IPS DF 6.9 (cell line): Measurements from ENCODE around the gene COL19A1.

Source experiments
- DNase-seq: peaks from one replicate; pipeline ENCODE4 v3.0.0-alpha.2; 2013; ENCODE audit warnings: low read depth, low spot score
- H3K27ac ChIP-seq: one replicate; pipeline ENCODE4 v1.5.1; 2013; ENCODE audit warnings: low read length, control low read depth
- H3K27me3 ChIP-seq: 2 replicates; pipeline ENCODE4 v1.6.1; 2013; ENCODE audit warnings: mild to moderate bottlenecking, low read length; ENCODE audit not compliant: control insufficient read depth, insufficient read depth
- H3K36me3 ChIP-seq: 2 replicates; pipeline ENCODE4 v1.6.1; 2013; ENCODE audit warnings: low read length; ENCODE audit not compliant: control insufficient read depth, insufficient read depth
- H3K4me1 ChIP-seq: 2 replicates; pipeline ENCODE4 v1.6.1; 2013; ENCODE audit warnings: low read length; ENCODE audit not compliant: control insufficient read depth, insufficient read depth
- H3K4me3 ChIP-seq: 2 replicates; pipeline ENCODE4 v1.5.1; 2013; ENCODE audit warnings: mild to moderate bottlenecking, low read length
- H3K9me3 ChIP-seq: 2 replicates; pipeline ENCODE4 v1.6.1; 2013; ENCODE audit warnings: low read length, inconsistent platforms; ENCODE audit not compliant: control insufficient read depth, insufficient read depth
- WGBS: extraction: QIAGEN DNeasy Blood & Tissue Kit; methylation state at CpG from one replicate; pipeline ENCODE4 v1.1.7; 2013; ENCODE audit warnings: mixed read lengths, missing lambda C conversion rate; ENCODE audit not compliant: insufficient read length, insufficient coverage; 5-methylcytosine and 5-hydroxymethylcytosine counted together

The COL19A1 gene

DNA sequence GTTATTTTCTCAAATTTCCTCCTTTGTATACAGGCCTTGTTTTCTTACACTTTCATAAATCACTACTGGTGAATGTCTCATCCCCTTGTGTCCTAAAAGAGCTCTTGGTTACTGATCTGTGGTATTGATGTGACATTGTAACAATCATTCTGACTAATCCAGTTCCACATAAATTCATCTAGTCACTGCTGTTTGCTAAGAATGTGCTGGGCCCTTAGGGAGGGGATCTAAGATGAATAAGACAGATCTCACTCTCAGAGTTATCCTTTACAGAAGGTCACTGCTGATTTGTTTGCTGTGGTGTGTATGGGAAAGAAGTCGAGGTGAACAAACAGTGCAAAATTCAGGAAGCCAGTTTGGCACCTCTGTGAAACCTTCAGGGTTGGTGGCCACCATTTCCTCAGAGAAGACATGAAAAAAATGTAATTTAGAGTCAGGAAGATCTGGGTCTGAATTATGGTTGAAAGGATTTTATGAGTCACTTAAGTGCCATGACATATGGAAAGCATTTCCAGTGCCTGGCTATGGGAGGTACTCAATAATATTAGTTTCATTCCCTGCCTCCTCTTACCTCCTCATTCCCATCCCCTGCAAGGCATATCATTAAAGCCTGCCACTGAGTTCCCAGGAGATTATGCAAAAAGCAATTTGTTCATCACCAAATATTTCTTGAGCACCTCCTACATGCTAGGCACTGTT lies 314.7 kb downstream of the COL19A1 start:
- H3K27me3 ChIP-seq: no peaks in the 10 kb centered on the region
- no peak overlapping the region for H3K4me3 ChIP-seq
- no peaks in the 10 kb centered on the region for H3K9me3 ChIP-seq
- no peak for DNase-seq
- H3K27ac ChIP-seq: no peak overlapping the region
- no peaks in the 10 kb centered on the region for H3K36me3 ChIP-seq
- H3K4me1 ChIP-seq: no peaks in the 10 kb centered on the region
- WGBS: no CpG with 5 or more reads among the region's 1 CpG

DNA sequence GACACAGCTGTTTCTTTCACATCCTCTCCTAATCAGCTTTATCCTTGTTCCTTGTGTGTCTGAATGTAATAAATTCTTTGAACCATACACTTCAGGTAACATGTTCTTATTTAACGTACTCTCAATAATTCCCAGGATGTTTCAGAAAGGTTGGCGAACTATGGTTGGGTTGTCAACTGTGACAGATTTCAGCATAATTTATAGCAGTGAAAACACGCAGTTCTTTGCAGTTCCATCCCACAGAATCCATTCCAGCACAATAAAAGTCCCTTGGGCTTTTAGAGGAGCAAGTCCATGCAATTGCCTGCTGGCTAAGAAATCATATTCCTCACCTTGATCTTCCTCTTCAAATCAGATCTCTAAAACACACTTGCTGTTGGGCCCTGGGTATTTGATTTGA lies 317.2 kb downstream of the COL19A1 start:
- Histone ChIP-seq H3K4me3 (no peak overlapping the region), H3K27me3 (no peaks in the 10 kb centered on the region), H3K27ac (no peak overlapping the region), H3K9me3 (no peaks in the 10 kb centered on the region), H3K4me1 (no peaks in the 10 kb centered on the region), H3K36me3 (no peaks in the 10 kb centered on the region)
- DNase-seq: no peak
- no CpG with 5 or more reads among the region's 3 CpGs for WGBS

DNA sequence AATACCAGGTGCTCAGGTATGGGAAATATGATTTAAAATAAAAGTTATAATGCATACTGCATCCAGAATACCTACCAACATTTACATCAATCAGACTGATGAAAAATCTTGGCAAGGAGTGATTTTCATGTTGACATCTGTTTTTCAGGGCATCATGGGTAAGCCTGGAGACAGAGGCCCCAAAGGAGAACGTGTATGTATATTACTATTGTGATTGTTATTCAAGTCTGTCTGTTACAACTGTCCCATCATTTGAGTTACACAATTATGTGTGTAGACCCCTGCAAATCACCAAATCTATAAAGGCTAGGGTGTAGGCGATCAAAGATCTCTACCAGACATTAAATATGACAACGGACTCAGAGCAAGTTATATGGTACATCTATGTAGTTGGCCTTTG lies 318.4 kb downstream of the COL19A1 start:
- H3K27me3 ChIP-seq: no peaks in the 10 kb centered on the region
- no CpG with 5 or more reads among the region's 3 CpGs for WGBS

DNA sequence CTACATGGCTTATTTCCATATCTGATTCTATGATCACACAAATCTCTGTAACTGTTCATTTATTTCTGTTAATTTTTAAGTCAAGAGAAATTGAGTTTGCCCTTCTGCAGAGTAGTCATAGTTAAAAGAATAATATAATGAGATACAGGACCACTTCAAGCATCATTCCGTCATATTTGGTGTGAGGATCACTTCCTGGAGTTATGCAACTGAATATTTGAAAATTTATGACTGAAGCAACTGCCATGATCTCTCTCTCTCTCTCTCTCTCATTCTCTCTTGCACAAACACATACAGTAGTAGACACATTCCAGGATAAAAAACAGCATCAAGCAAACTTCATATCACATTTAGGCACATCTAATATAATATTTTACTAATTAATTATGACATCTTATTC lies 320.1 kb downstream of the COL19A1 start:
- WGBS: no CpG with 5 or more reads among the region's 1 CpG

More for the DNA sequence above, 318.4 kb downstream of the COL19A1 start:
- Histone ChIP-seq H3K9me3 (no peaks in the 10 kb centered on the region), H3K4me3 (no peak overlapping the region), H3K4me1 (no peaks in the 10 kb centered on the region), H3K27ac (no peak overlapping the region), H3K36me3 (no peaks in the 10 kb centered on the region)
- no peak for DNase-seq

DNA sequence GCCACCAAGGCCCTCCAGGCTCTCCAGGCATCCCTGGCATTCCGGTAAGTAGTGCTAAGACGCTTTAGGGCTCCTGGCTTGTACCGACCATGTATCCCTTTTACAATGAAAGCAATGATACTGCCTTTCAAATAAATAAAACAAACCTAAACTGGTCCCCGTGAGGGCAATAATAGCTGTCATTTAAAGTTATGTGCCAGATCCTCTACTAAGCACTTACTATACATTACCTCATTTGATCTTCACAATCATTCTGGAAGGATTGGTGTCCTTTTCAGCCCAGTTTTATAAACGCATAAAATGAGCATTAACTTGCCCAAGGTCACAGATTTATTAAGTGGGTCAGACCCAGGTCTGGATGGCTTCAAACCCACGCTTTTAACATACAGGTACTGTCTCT lies 321.8 kb downstream of the COL19A1 start:
- no peaks in the 10 kb centered on the region for H3K4me1 ChIP-seq
- H3K27me3 ChIP-seq: no peaks in the 10 kb centered on the region
- no peak overlapping the region for H3K27ac ChIP-seq
- H3K9me3 ChIP-seq: no peaks in the 10 kb centered on the region
- no CpG with 5 or more reads among the region's 6 CpGs for WGBS
- no peaks in the 10 kb centered on the region for H3K36me3 ChIP-seq
- H3K4me3 ChIP-seq: no peak overlapping the region
- no peak for DNase-seq

More for the DNA sequence above, 320.1 kb downstream of the COL19A1 start:
- Histone ChIP-seq H3K36me3 (no peaks in the 10 kb centered on the region), H3K4me1 (no peaks in the 10 kb centered on the region), H3K9me3 (no peaks in the 10 kb centered on the region), H3K27ac (no peak overlapping the region), H3K27me3 (no peaks in the 10 kb centered on the region), H3K4me3 (no peak overlapping the region)
- no peak for DNase-seq

DNA sequence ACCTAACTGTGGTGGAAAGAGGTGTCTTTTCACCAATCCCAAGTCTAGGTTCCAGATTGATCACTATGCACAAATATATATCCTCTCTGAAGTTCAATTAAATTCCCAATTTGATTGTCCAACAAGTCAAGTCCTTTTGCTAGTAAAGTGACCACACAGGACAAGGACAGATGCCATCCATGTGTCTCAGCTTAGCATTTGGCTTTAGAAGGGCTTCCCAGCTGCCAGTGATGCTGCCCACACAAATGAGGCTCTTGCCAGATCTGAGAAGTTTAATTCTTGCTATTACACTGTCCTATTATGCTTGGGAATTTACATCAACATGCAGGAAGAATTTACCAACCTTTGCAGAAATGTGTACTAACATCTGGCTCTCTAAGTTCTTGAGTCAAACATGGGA lies 328.1 kb downstream of the COL19A1 start:
- Histone ChIP-seq H3K27ac (no peak overlapping the region), H3K36me3 (no peaks in the 10 kb centered on the region), H3K4me3 (no peak overlapping the region), H3K9me3 (no peaks in the 10 kb centered on the region), H3K27me3 (no peaks in the 10 kb centered on the region), H3K4me1 (no peaks in the 10 kb centered on the region)
- DNase-seq: no peak

DNA sequence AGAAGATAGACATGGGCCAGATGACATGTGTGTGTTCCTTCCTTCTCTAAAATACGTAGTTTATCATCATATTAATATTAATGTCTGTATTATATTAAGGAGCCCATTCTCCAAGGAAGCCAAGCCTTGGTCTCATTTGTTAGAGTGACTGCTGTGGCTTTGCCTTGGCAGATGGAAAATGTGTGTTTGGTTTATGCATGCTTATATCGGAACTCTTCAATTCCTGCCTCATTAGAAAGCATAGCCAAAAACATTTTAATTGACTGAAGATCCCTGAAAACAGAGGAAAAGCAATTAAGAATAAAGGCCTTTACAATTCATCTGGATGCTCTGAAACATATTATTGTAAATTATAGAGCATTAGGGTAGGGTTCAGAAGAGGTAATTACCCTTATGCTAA lies 330.2 kb downstream of the COL19A1 start:
- DNase-seq: no peak
- Histone ChIP-seq H3K36me3 (no peaks in the 10 kb centered on the region), H3K27me3 (no peaks in the 10 kb centered on the region), H3K4me3 (no peak overlapping the region), H3K4me1 (no peaks in the 10 kb centered on the region), H3K9me3 (no peaks in the 10 kb centered on the region), H3K27ac (no peak overlapping the region)
- WGBS: no CpG with 5 or more reads among the region's 2 CpGs

DNA sequence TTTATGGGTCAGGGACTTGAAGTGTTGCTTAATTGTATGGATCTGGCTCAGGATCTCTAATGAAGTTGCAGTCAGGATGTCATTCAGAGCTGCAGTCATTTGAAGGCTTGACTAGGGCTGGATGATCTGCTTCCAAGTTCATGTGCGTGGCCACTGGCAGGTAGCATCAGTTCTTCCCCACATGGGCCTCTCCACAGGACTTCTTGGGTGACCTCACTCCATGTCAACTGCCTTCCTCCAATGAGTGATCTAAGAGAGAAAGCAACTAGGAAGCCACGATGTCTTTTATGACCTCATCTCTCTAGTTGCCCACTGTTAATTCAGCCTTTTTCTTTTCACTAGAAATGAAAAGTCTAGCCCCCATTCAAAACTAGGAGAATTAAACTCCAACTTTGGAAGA lies 332.4 kb downstream of the COL19A1 start:
- no peak for DNase-seq
- no CpG with 5 or more reads among the region's 2 CpGs for WGBS

DNA sequence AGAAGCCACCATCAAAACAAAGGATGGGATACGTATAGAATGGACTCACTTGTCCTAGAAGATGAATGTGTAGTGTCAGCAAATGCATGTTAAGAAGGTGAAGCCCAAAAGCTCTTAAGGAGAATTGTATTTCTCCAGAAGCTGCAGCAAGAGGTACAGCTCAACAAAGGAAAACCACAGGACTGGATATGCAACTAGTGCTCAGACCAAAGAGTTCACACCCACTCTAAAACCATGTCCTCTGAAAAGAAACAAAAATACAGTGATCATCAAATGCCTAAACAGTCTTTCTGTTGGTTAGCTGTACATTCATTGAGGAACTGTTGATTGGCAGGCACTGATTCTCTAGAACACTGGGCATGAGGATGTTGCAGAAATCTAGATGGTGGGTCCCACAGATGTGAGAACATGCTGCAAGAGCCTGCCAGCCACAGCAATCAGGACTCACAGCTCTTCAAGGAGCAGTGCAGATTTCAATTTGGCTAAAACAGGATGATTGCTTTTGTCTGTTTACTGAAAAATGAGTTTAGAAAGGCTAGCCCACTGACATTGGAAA lies 342.0 kb downstream of the COL19A1 start:
- H3K4me1 ChIP-seq: no peaks in the 10 kb centered on the region
- no peak overlapping the region for H3K27ac ChIP-seq
- no CpG with 5 or more reads among the region's 1 CpG for WGBS
- no peaks in the 10 kb centered on the region for H3K36me3 ChIP-seq
- H3K4me3 ChIP-seq: no peak overlapping the region
- DNase-seq: no peak
- no peaks in the 10 kb centered on the region for H3K9me3 ChIP-seq
- H3K27me3 ChIP-seq: no peaks in the 10 kb centered on the region

More for the DNA sequence above, 332.4 kb downstream of the COL19A1 start:
- Histone ChIP-seq H3K4me1 (no peaks in the 10 kb centered on the region), H3K27me3 (no peaks in the 10 kb centered on the region), H3K36me3 (no peaks in the 10 kb centered on the region), H3K4me3 (no peak overlapping the region), H3K9me3 (no peaks in the 10 kb centered on the region), H3K27ac (no peak overlapping the region)

DNA sequence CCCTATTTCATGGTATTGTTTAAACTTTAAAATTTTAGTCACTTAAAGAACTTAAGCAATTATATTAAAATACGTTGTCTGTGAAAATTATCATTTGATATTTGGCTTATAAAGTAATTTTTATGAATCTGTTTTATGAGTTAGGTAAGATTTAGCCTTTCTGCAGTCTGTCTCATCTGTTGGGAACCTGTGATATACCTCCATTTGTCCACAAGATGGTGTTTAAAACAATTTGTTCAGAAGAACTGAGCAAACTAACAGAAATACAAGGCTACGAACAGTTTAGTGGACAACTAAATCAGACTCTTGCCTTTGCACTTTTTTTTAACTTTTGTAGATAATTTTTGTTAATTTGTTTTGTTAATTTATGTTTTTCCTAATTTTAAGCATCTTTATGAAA lies 344.1 kb downstream of the COL19A1 start:
- H3K4me3 ChIP-seq: no peak overlapping the region
- DNase-seq: no peak
- no peaks in the 10 kb centered on the region for H3K4me1 ChIP-seq
- H3K36me3 ChIP-seq: no peaks in the 10 kb centered on the region
- no CpG with 5 or more reads among the region's 2 CpGs for WGBS
- no peak overlapping the region for H3K27ac ChIP-seq
- H3K27me3 ChIP-seq: no peaks in the 10 kb centered on the region
- H3K9me3 ChIP-seq: no peaks in the 10 kb centered on the region

DNA sequence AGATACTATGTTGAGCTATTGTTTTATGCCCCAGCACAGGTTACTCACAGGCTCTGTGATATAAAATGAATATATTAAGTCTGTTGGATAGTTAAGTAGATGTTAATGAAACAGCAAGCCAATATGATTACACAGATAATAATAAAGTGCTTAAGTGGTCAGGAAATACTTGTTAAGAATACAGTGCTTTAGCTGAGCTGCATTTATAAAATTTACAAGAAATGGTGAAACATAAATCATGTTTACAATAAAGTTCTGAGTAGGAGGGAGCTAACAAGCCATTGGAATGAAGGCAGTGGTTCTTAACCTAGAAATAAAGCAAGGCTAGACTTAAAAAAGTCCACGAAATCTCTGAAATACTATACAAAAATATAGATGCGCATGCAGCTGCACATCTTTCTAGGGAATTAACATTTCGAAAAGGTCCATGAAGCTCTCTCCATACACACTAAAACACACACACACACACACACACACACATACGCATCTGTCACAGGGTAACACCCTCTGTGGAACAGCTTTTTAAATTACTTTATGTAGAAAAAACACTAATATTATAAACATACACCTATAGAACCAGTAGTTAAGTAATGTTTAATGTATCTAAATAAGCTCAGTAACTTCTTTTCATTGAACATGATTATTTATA lies 349.2 kb downstream of the COL19A1 start:
- Histone ChIP-seq H3K27ac (no peak overlapping the region), H3K36me3 (no peaks in the 10 kb centered on the region), H3K4me3 (no peak overlapping the region), H3K4me1 (no peaks in the 10 kb centered on the region), H3K27me3 (no peaks in the 10 kb centered on the region), H3K9me3 (no peaks in the 10 kb centered on the region)
- DNase-seq: no peak
- WGBS: no CpG with 5 or more reads among the region's 4 CpGs
